ENCODE measurements around the gene PARVB. TPM values are rescaled to one million over a fixed set of nuclear protein-coding genes. Genes with fewer than 3 reads are reported as not detected.

PARVB gene
- total RNA-seq, 1 donor from 2014 or later, result 183 TPM

- intact Hi-C loops (cut with micrococcal nuclease), result no loop called here
- no peak for ATAC-seq
- no peak for DNase-seq
These were observed 175.1 kb downstream of the PARVB start for GRCh38 chr22:44199164-44199563.

- no peak for DNase-seq
- ATAC-seq, result no peak
- intact Hi-C loops (cut with micrococcal nuclease), result no loop called here
These were observed 175.8 kb downstream of the PARVB start for GRCh38 chr22:44199866-44200265.

GRCh38 chr22:44200451-44200850, 176.3 kb downstream of the PARVB start:
- ATAC-seq (peak; percentile 19), DNase-seq (no peak)
- intact Hi-C loops (cut with micrococcal nuclease), result no loop called here

GRCh38 chr22:44200855-44201550, 176.9 kb downstream of the PARVB start:
- intact Hi-C loops (cut with micrococcal nuclease), result no loop called here
- peak; percentile 49 for ATAC-seq
- DNase-seq, result no peak

GRCh38 chr22:44201665-44202064, 177.6 kb downstream of the PARVB start:
- peak; percentile 73 for ATAC-seq

GRCh38 chr22:44202261-44202789, 178.2 kb downstream of the PARVB start:
- DNase-seq (no peak), ATAC-seq (no peak)
- intact Hi-C loops (cut with micrococcal nuclease), result no loop called here

More at GRCh38 chr22:44201665-44202064, 177.6 kb downstream of the PARVB start:
- intact Hi-C loops (cut with micrococcal nuclease), result no loop called here
- peak; percentile 68 for DNase-seq

GRCh38 chr22:44203203-44203602, 179.1 kb downstream of the PARVB start:
- intact Hi-C loops (cut with micrococcal nuclease), result no loop called here

GRCh38 chr22:44204739-44205515, 180.8 kb downstream of the PARVB start:
- intact Hi-C loops (cut with micrococcal nuclease), result no loop called here
- DNase-seq, result no peak
- no peak for ATAC-seq

More at GRCh38 chr22:44203203-44203602, 179.1 kb downstream of the PARVB start:
- ATAC-seq, result no peak
- DNase-seq, result no peak

- DNase-seq (no peak), ATAC-seq (no peak)
- intact Hi-C loops (cut with micrococcal nuclease), result no loop called here
These were observed 181.6 kb downstream of the PARVB start for GRCh38 chr22:44205516-44206329.

- ATAC-seq, result no peak
- intact Hi-C loops (cut with micrococcal nuclease), result no loop called here
- DNase-seq, result no peak
These were observed 182.2 kb downstream of the PARVB start for GRCh38 chr22:44206330-44206645.

GRCh38 chr22:44206696-44207095, 182.6 kb downstream of the PARVB start:
- ATAC-seq (no peak), DNase-seq (no peak)
- intact Hi-C loops (cut with micrococcal nuclease), result no loop called here

GRCh38 chr22:44207173-44207980, 183.3 kb downstream of the PARVB start:
- intact Hi-C loops (cut with micrococcal nuclease), result no loop called here
- DNase-seq (no peak), ATAC-seq (no peak)

GRCh38 chr22:44207981-44208317, 183.8 kb downstream of the PARVB start:
- intact Hi-C loops (cut with micrococcal nuclease), result no loop called here
- ATAC-seq (no peak), DNase-seq (no peak)

- DNase-seq, result no peak
- no peak for ATAC-seq
- intact Hi-C loops (cut with micrococcal nuclease), result no loop called here
These were observed 185.2 kb downstream of the PARVB start for GRCh38 chr22:44209343-44209742.

GRCh38 chr22:44210722-44211121, 186.6 kb downstream of the PARVB start:
- ATAC-seq, result no peak
- intact Hi-C loops (cut with micrococcal nuclease), result no loop called here

GRCh38 chr22:44211256-44211945, 187.3 kb downstream of the PARVB start:
- DNase-seq, result no peak
- no peak for ATAC-seq
- intact Hi-C loops (cut with micrococcal nuclease), result no loop called here

More at GRCh38 chr22:44210722-44211121, 186.6 kb downstream of the PARVB start:
- DNase-seq, result no peak

GRCh38 chr22:44211946-44212930, 188.1 kb downstream of the PARVB start:
- intact Hi-C loops (cut with micrococcal nuclease), result no loop called here

More at GRCh38 chr22:44211946-44212930, 188.1 kb downstream of the PARVB start:
- ATAC-seq, result peak; percentile 31
- DNase-seq, result no peak

All from left ventricle myocardium superior (tissue), 1 donor.